NCI-H774 (cell line): Measurements from ENCODE around the gene ARHGAP24.
"Not testable (repeated sequence)": the region's sequence is repeated elsewhere in the genome, so short reads cannot be mapped to it uniquely, and the experiment has no call there.

Source experiments
- DNase-seq: peaks from one replicate; lab custom pipeline; 2025; lab: John Stamatoyannopoulos, UW

ARHGAP24 gene

DNA sequence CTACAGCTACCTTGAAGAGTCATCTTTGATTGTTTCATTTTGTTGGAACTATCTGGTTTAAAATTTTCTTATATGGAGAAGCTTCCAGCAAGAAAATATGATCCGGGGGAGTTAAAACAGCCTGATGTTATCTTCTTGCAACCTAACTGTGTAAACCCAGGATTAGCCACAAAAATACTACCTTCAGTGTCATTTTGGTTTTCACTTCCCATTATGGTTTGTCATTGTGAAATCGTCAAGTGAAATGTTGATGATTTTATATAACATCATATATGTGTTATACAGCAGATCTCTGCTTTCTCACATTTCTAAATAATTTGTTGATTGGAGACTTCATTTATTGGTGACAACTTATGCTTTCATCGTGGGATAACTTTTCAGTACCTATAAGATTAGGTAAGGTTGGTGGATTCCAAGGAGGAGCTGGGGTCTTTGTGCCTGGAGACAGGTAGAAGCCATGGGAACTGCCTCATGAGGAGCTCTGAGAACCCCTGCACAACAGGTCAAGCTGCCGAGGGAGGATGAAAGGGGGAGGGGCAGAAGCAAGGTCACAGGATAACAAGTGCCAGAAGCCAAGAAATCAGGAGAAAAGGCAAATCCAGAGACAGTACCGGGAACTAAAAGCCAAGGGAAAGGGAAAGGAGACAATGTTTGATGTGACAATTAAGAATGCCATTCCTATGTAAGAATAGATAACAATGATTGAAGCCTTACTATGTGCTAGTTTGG is 7.2 kb downstream of the ARHGAP24 start:
- no peak for DNase-seq

DNA sequence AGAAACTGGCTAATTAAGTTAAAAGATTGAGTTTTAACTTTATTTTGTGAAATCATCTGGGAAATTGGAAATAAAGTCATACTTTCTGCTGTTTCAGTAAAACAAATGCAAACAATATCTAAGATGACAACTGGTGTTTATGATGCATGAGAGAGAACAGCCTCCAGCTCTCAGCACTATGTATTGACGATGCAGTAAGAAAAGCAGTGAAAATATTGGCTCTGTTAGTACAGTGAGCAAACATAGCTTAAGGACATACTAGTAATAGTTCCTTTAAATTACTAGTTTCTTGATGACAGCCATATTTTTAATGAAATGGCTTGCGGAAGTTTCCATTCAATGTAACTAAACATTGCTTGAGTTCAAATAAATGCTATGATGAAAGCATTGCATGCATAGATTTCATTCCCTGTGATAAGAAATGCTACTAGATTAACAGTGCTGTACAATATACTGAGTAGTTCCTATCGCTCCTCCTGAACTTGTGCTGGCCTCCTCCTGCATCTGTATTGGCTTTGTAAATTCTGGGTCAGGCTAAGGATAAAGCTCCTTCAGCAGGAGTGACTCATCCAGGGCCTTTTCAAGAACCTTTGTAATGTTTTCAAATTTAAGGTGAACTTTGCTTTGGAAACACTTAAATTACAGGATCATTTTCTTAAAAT is 11.6 kb downstream of the ARHGAP24 start:
- no peak for DNase-seq

DNA sequence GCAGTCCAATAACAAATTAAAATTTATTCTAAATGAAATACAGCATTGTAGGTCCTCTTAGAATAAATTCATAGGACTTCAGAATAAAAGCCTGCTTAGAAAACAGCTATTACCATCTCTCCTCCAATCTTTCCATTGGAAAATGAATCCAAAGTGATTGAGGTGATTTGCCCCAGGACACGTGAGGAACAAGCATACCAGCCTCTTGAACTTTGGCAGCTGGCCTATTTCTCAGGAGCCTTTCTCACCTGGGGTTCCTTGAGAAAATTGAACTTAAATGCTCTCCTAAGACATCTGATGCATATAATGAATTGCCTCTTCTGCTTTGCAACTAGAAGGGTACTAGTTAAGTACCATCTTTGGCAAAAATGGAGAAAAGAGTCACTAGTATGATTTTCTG is 13.5 kb downstream of the ARHGAP24 start:
- no peak for DNase-seq

- no peak for DNase-seq
Measured at GRCh38 chr4:85489273-85489981, 14.5 kb downstream of the ARHGAP24 start.

DNA sequence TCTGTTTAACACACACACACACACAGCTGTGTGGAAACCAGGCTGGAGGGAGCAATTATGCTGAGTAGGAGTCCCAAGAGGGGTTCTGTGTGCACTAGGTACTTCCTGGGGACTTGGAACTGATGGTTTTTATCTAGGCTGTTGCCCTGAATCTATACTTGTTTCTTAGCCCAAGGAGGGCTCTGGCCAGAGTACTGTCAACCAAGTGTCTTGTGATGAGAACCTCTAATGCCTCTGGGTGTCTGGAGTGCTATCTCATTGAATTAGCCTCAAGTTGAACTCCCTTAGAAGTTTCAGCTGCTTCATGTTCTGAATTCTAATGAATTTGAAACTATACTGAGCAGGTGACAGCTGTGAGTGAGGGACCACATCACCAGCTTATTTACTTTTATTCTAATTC is 16.6 kb downstream of the ARHGAP24 start:
- DNase-seq, result no peak

DNA sequence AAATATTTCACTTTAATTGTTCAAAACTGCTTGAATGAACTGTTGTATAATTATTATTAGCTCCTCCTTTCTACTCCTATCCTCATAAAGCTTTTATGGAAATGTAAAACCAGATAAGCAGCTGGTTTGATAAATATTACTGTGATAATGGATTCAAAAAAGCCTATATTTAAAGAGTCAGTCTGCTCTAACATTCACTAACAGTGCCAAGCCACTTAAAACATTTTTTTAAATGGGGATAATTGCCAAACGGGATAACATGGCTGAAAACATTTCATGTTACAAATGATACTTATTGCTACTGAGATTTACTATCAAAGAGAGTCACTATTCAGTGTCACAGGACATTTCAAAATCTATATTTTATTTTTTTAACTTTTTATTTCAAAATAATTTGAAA is 17.4 kb downstream of the ARHGAP24 start:
- DNase-seq, result no peak

DNA sequence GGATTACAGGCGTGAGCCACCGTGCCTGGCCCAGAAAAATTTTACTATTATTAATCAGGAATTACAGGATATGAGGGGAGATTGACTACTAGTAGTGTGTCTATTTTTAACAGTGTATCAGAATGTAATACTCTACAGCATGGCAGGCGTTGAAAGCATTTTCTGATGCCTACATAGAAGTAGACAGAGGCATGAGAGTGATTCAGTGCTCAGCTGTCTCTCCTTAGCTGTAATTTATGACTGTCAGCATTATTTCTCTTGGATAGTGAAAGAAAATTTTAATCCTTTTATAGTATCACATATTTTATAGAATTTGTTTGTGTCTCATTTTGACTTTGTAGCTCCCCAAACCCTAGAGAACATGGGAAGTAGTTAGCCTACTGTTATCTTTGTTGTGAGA is 20.7 kb downstream of the ARHGAP24 start:
- no peak for DNase-seq

GRCh38 chr4:85496126-85496849 is 21.3 kb downstream of the ARHGAP24 start:
- no peak for DNase-seq

DNA sequence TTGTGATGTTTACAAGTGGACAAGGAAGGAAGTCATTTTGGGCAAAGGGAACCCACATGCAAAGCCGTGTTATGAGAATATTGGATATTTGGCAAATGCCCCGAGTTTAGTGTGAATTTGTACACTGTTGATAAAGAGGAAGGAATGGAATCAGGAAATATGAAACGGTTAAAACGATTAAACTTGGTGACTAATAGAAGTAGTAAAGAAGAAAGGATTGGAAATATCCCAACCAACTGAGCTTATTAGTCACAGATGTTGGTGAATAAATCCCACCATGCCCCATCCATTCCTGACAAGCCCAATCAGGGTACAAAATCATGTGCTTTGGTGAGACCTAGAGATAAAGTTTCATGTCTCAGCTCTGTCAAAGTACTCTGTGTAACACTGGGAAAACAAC is 22.0 kb downstream of the ARHGAP24 start:
- DNase-seq, result no peak

DNA sequence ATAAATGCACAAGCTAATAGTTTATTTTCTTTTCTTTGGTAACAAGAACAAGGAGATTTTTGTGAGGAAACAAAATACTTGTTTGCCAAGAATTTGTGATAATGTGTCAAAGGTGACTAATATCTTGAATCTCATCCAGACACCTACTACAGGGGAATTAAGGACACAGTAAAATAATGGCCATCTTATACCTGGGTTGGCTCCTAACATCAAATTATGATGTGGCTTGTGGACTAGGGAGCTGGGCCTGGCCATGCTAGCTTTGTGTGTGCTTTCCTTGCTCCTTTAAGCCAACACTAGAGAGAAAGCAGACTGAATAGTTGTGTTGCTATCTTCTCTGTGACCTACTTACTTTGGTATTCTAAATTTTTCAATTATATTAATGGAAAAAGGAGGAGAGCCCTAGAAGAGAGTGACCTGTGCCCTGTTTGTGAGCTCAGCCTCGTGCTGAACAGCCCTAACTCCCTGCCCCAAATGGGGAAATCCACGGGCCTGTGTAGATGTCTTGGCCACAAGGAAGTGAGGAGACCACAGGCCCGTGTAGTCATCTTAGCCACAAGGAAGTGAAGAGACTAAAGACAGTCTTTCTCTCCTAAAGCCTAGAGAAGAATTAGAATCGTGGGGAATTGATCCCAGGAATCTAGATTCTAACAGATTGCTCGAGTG is 23.3 kb downstream of the ARHGAP24 start:
- DNase-seq, result no peak

DNA sequence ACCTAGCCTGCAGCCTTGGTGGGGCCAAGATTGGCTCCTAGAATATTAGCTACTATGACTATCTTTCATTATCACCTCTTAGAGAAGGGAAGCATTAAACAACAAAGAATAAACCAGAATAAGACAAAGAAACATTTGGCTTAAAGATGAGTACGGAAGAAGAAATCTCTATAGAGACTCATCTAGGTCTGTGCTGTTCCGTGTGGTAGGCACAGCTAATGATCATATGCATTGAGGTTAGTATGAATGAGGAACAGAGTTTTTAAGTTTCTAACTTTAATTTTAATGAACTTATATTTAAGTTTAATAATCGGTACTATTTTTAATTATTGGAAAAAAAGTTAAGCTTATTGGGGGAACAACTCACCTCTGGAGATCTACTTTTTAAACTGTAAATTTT is 24.6 kb downstream of the ARHGAP24 start:
- no peak for DNase-seq

DNA sequence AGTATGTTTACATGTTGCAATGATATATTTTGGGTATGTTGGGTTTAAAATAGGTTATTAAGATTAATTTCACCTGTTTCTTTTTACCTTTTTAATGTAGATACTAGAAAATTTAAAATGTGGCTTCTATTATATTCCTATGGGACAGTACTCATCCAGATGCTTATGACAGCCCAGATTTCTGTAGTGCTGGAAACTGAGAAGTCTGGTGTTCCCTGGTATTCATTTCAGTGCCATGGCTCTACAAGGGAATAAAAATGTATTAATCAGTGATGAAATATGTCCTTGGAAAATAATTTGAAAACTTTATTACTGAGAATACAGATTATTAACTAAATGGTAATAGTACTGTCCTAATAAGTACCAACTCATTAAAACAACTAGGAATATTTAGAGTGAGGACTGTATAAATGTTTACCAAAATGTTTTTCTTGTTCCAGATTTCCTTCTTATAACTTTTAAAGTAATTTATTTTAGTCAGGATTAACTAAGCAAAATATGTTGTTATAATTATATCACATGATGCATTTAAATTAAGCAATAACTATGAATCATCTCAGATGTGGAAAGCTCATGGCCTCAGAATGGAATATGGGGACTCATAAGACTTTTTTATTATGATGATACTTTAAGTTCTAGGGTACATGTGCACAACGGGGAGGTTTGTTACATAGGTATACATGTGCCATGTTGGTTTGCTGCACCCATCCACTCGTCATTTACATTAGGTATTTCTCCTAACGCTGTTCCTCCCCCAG is 25.3 kb downstream of the ARHGAP24 start:
- DNase-seq, result no peak

DNA sequence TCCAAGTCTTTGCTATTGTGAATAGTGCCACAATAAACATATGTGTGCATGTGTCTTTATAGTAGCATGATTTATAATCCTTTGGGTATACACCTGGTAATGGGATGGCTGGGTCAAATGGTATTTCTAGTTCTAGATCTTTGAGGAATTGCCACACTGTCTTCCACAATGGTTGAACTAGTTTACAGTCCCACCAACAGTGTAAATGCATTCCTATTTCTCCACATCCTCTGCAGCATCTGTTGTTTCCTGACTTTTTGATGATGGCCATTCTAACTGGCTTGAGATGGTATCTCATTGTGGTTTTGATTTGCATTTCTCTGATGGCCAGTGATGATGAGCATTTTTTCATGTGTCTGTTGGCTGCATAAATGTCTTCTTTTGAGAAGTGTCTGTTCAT is 26.2 kb downstream of the ARHGAP24 start:
- DNase-seq, result not testable (repeated sequence)

DNA sequence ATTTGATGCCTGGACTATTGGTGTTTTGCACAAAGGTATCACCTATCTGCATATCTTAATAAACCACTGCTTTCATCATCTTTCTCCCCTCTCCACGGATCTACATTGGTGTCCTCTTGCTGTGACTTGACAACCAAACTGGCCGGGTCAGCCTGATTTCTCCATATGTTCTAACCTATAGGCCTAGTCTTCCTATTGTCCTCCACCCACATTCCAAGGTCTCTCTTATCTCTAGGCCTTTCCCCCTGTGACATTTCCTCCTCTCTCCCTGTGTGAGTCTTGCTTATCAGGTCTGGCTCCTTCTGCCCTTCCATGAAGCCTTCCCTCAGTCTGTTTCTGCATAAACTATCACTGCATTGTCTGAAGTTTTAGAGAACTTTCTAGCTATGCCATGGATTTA is 33.7 kb downstream of the ARHGAP24 start:
- DNase-seq, result no peak

DNA sequence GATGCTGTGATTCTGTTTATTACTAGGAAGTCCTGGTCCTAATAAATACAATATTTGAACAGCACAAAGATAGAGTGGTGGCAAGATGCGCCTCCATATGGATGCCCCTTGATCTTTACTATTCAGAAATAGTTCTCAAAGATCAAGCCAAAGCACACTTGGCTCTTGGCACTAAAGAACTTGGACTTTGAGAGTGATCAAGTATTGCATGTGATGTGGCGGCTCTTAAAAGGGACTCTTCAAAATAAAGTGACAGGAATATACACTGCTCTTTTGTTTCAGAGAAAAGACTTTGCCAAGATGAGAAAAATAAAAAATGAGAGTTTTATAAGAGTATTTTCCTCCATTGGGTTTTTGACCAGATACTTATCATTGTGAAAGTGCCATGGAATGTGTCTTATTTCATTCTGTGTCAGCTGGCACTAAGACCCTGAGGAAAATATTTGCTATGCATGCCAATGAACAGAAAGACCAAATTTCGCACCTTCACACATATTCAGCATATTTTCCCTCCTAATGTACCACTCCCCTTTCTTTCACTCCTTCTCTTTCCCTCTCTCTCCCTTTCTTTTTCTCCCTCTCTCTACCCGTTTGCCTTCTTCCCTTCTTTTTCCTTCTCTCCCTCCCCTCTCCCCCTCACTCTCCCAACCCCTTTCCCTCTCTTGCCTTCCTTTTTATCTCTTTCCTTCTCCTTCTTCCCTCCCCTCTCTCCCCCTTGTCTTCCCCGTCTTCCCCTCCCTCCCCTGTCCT is 35.1 kb downstream of the ARHGAP24 start:
- DNase-seq, result no peak

GRCh38 chr4:85510632-85510984 is 35.7 kb downstream of the ARHGAP24 start:
- DNase-seq, result no peak

DNA sequence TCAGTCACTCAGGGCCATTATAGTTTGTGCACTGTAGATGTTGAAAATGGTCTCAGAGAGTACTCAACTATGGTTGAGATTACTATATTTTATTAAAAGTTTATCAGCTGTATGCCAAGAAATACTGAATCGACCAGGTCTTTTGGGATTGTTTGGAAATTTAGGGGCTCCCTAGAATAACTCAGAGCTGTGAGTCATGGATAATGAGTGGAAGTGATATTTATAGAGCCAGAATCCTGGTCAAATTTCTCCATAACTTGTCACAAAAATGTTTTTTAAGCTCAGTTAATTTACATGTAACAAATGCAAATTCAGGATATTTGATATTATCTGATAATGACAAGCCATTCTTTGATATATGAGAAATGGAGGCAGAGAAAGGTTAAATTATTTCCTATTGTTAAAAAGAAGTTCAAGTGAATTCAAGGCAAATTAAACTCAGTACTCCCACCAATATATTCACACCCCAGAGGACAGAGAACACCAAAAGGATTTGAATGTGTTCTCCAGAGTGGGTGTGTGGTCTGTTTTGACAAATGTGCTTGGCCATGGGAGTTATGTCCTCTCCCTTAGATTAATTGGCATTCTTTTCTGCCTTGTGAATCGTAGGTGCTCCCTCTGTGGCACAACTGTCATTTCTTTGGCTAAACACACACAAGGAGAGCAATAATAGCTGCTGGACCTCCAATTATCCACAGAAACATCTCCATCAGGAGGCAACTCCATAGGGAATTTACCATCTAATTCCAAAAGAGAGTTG is 37.7 kb downstream of the ARHGAP24 start:
- no peak for DNase-seq

DNA sequence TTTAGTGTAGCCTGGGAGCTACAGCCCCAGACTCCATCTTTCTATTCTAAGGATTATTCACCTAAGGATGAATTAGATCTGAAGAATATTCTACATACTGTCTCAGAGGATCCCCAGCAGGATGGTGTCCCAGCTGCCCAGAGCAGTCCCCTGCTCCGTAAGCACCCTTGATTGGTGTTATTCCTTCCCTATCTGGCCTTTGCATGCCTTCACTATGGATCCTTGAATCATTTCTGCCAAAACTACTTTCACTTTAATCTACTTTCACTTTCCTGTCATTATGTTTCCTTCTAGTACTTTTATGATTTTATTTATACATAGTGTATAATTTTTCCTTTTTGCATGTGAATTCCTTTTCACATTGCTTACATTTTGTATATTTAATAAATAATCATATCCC is 39.2 kb downstream of the ARHGAP24 start:
- DNase-seq, result no peak

GRCh38 chr4:85514783-85515182 is 39.8 kb downstream of the ARHGAP24 start:
- DNase-seq, result no peak

DNA sequence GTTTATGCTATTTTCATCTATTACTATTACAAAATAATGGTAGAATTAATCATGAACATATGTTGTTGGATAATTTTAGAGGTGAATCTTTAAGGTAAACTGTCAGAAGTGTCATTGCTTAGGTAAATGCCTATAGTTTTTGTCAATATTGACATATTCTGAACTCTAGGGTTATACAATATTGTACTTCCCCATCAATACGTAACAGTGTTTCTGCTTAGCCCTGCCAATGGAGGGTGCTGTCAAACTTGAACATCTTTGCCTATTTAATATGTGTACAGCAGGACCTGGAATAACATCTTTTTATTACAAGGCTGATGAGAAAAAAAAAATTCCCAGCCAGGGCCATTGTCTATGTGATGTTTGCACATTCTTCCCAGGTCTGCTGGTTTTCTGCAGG is 40.8 kb downstream of the ARHGAP24 start:
- no peak for DNase-seq
